ENCODE data around the gene SIAH2.

SIAH2 gene

GRCh38 chr3:150765949-150766720, 3.2 kb upstream of the SIAH2 start:
- Histone ChIP-seq H3K27ac (ENCODE audit: low read length) (no peak overlapping the region), H3K9ac (ENCODE audit: low read depth, low read length) (no peak overlapping the region), H3K9me3 (ENCODE audit: insufficient read depth, low read length, severe bottlenecking) (no peaks in the 10 kb centered on the region), H3K4me3 (ENCODE audit: low read depth in 1 of 2, low read length in 2 of 2) (no peak overlapping the region), H3K27me3 (ENCODE audit: insufficient read depth, low read length, poor library complexity) (peaks cover 6% of the 10 kb centered on the region), H3K4me1 (ENCODE audit: insufficient read depth, low read length) (peaks cover 19% of the 10 kb centered on the region), H3K79me2 (ENCODE audit: insufficient read depth, low read length) (peaks cover 17% of the 10 kb centered on the region), H3K4me2 (ENCODE audit: insufficient read depth, low read length) (no peak overlapping the region), H2AFZ (ENCODE audit: low read depth, low read length) (no peak overlapping the region), H4K20me1 (ENCODE audit: insufficient read depth, low read length) (no peaks in the 10 kb centered on the region), H3K36me3 (ENCODE audit: insufficient read depth, low read length) (no peaks in the 10 kb centered on the region)
- no peak for ATAC-seq (ENCODE audit: insufficient read depth, low read depth)
- TF ChIP-seq EZH2 (IDR thresholded peaks at IDR 0.05; ENCODE audit: borderline replicate concordance, low read depth, low read length, severe bottlenecking) (no peak), CTCF (IDR thresholded peaks at IDR 0.05; ENCODE audit: borderline replicate concordance, extremely low read depth, low read length, poor library complexity, severe bottlenecking) (no peak)
- no peak for DNase-seq

GRCh38 chr3:150764967-150765366, 2.0 kb upstream of the SIAH2 start:
- Histone ChIP-seq H4K20me1 (ENCODE audit: insufficient read depth, low read length) (peaks cover 7% of the 10 kb centered on the region; the same call in 1 of the 2 replicates), H3K36me3 (ENCODE audit: insufficient read depth, low read length) (peaks cover 4% of the 10 kb centered on the region; the same call in 1 of the 2 replicates), H3K9ac (ENCODE audit: low read depth, low read length) (no peak overlapping the region), H3K27me3 (ENCODE audit: insufficient read depth, low read length, poor library complexity) (peaks cover 6% of the 10 kb centered on the region), H3K9me3 (ENCODE audit: insufficient read depth, low read length, severe bottlenecking) (no peaks in the 10 kb centered on the region), H3K79me2 (ENCODE audit: insufficient read depth, low read length) (peaks cover 29% of the 10 kb centered on the region), H3K27ac (ENCODE audit: low read length) (no peak overlapping the region), H3K4me3 (ENCODE audit: low read depth in 1 of 2, low read length in 2 of 2) (no peak overlapping the region), H3K4me2 (ENCODE audit: insufficient read depth, low read length) (peak overlapping the region; percentile 92; the same call in 1 of the 2 replicates), H2AFZ (ENCODE audit: low read depth, low read length) (no peak overlapping the region), H3K4me1 (ENCODE audit: insufficient read depth, low read length) (peaks cover 31% of the 10 kb centered on the region)
- no peak for TF ChIP-seq CTCF (IDR thresholded peaks at IDR 0.05; ENCODE audit: borderline replicate concordance, extremely low read depth, low read length, poor library complexity, severe bottlenecking)
- no peak for TF ChIP-seq EZH2 (IDR thresholded peaks at IDR 0.05; ENCODE audit: borderline replicate concordance, low read depth, low read length, severe bottlenecking)
- DNase-seq (no peak), ATAC-seq (ENCODE audit: insufficient read depth, low read depth) (no peak)

GRCh38 chr3:150764566-150764965, 1.6 kb upstream of the SIAH2 start:
- Histone ChIP-seq H3K4me2 (ENCODE audit: insufficient read depth, low read length) (peak overlapping the region; percentile 92), H3K79me2 (ENCODE audit: insufficient read depth, low read length) (peaks cover 33% of the 10 kb centered on the region), H3K4me3 (ENCODE audit: low read depth in 1 of 2, low read length in 2 of 2) (peak overlapping the region in 1 of 2 experiments; percentile 87; a peak in 1 of 4 replicates), H3K9me3 (ENCODE audit: insufficient read depth, low read length, severe bottlenecking) (no peaks in the 10 kb centered on the region), H3K36me3 (ENCODE audit: insufficient read depth, low read length) (peaks cover 7% of the 10 kb centered on the region; the same call in 1 of the 2 replicates), H3K4me1 (ENCODE audit: insufficient read depth, low read length) (peaks cover 35% of the 10 kb centered on the region), H4K20me1 (ENCODE audit: insufficient read depth, low read length) (peaks cover 11% of the 10 kb centered on the region; the same call in 1 of the 2 replicates), H3K9ac (ENCODE audit: low read depth, low read length) (peak overlapping the region; percentile 82; the same call in 1 of the 2 replicates), H3K27me3 (ENCODE audit: insufficient read depth, low read length, poor library complexity) (peaks cover 6% of the 10 kb centered on the region), H3K27ac (ENCODE audit: low read length) (no peak overlapping the region), H2AFZ (ENCODE audit: low read depth, low read length) (no peak overlapping the region)
- TF ChIP-seq CTCF (IDR thresholded peaks at IDR 0.05; ENCODE audit: borderline replicate concordance, extremely low read depth, low read length, poor library complexity, severe bottlenecking) (no peak), EZH2 (IDR thresholded peaks at IDR 0.05; ENCODE audit: borderline replicate concordance, low read depth, low read length, severe bottlenecking) (no peak)
- no peak for DNase-seq
- ATAC-seq (ENCODE audit: insufficient read depth, low read depth): no peak
